ENCODE data around the gene NUDT1.

- no peak for TF ChIP-seq POLR2A (IDR thresholded peaks at IDR 0.05; ENCODE audit: low read depth, low read length)
- no peak for TF ChIP-seq POLR2AphosphoS5 (IDR thresholded peaks at IDR 0.05; ENCODE audit: low read depth, low read length)
- TF ChIP-seq TAF1 (IDR thresholded peaks at IDR 0.05; ENCODE audit: low read depth, low read length), result no peak
- no peak for TF ChIP-seq POU2F2 (IDR thresholded peaks at IDR 0.05; ENCODE audit: low read depth, low read length)
- no peak for TF ChIP-seq SPI1 (IDR thresholded peaks at IDR 0.05; ENCODE audit: low read depth, low read length)
- no peak for TF ChIP-seq PAX5 (IDR thresholded peaks at IDR 0.05; ENCODE audit: insufficient read depth, low read length, severe bottlenecking)
These were observed 13.4 kb downstream of the NUDT1 start for GRCh38 chr7:2255145-2256139.

Data from GM12891 (cell line).